ENCODE measurements around the gene USP49. TPM values are rescaled to one million over a fixed set of nuclear protein-coding genes. Genes with fewer than 3 reads are reported as not detected.

USP49 gene
- total and polyA plus RNA-seq, 2 of the 4 experiments (the other 2 are of a cell fraction), result 1.4 to 2.1 TPM

DNA sequence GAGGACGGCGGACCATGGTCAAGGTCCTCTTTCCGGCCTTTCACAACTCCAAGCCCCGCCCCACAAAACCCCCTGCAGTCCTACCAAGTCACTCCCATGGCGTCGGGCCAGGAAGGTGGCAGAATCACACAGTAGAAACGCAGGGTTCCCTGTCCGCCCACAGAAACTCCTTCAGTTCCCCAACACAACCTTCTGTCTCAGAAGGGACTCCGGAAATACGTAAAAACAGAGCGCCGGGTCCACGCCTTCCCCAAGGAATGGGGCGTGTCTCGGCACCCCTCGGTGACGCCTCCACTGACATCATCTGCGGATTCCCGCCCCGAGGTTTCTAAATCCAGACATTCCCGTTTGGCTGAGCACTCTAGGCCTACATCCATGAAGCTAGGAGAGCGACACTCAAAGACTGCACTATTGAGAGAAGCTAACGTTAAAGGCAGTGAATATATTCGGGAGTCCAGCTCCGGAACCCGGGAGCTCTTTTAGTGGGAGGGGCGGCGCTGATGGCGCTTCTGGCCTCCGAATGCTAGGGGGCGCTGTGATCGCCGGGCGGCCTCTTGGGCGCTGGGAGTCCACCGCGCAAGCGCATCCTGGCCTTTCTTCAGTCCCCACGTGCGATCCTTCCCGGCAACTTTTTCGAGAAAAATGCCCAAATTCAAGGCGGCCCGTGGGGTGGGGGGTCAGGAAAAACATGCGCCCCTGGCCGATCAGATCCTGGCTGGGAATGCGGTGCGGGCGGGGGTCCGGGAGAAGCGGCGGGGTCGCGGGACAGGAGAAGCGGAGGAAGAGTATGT is 25.9 kb upstream of the USP49 start, which contains the start of the genes BYSL and MED20 (continued):
- peak; percentile 95 for TF ChIP-seq CTCF (conservative IDR thresholded peaks at IDR 0.05; ENCODE audit: low read depth, low read length)
- no peak; the same call in 1 of the 2 replicates for TF ChIP-seq NFE2L2 (IDR thresholded peaks at IDR 0.05; ENCODE audit: low read depth, low read length)
- TF ChIP-seq CHD1 (IDR thresholded peaks at IDR 0.05; ENCODE audit: low read depth, low read length), result 0 out of 2 replicates have a peak, but pooled peaks have one; percentile 45
- TF ChIP-seq POLR2A (IDR thresholded peaks at IDR 0.05; ENCODE audit: low read depth, low read length), result peak; percentile 78

All from IMR-90 (cell line).